Naive B cell (primary cell): ENCODE data around the gene SOX15. TPM values are rescaled to one million over a fixed set of nuclear protein-coding genes. Genes with fewer than 3 reads are reported as not detected.

Experiments used
- ATAC-seq, 2 donors: fragments of 150-1000 bp; cut with Tn5 transposase; 2 replicates each; pipeline ENCODE4 v1.10.0; 2021; ENCODE audit warnings: low read depth in 2 of 2, mild to moderate bottlenecking in 2 of 2, moderate library complexity in 2 of 2
- DNase-seq: peaks from one replicate; pipeline ENCODE4 v3.0.0; 2022
- H3K27ac Mint-ChIP-seq, 6 donors: one replicate each; pipeline ENCODE4 v1.8.0; 2020 to 2022; ENCODE audit warnings: mild to moderate bottlenecking in 6 of 6, mixed read lengths in 6 of 6, moderate library complexity in 5 of 6, inconsistent platforms in 2 of 6
- H3K27me3 Mint-ChIP-seq, 3 donors: one replicate each; pipeline ENCODE4 v1.8.0; 2021 to 2022; ENCODE audit warnings: mixed read lengths in 3 of 3, mild to moderate bottlenecking in 1 of 3
- H3K36me3 Mint-ChIP-seq, 2 donors: one replicate each; pipeline ENCODE4 v1.8.0; 2020 to 2022; ENCODE audit warnings: mixed read lengths in 2 of 2, inconsistent platforms in 1 of 2, mild to moderate bottlenecking in 1 of 2
- H3K4me1 Mint-ChIP-seq, 3 donors: one replicate each; pipeline ENCODE4 v1.8.0; 2020 to 2022; ENCODE audit warnings: mixed read lengths in 3 of 3, inconsistent platforms in 1 of 3, mild to moderate bottlenecking in 1 of 3, moderate library complexity in 1 of 3
- H3K4me3 Mint-ChIP-seq, 8 donors: one replicate each; pipeline ENCODE4 v1.8.0; 2020 to 2022; ENCODE audit warnings: mild to moderate bottlenecking in 8 of 8, mixed read lengths in 8 of 8, moderate library complexity in 8 of 8, inconsistent platforms in 2 of 8
- H3K9me3 Mint-ChIP-seq, 7 donors: one replicate each; pipeline ENCODE4 v1.8.0; 2020 to 2022; ENCODE audit warnings: mixed read lengths in 7 of 7, mild to moderate bottlenecking in 5 of 7, inconsistent platforms in 2 of 7, moderate library complexity in 1 of 7
- polyA plus RNA-seq, 6 donors: library from polyadenylated mRNA; unstranded; fragments of 300-500 nt; fragmentation: Illumina TruSeq; gene quantifications; one replicate each; pipeline ENCODE4 v1.2.3, GENCODE V29; 2021; ENCODE audit warnings: low read depth in 6 of 6

The SOX15 gene
- polyA plus RNA-seq, 6 donors from 2014 or later: not detected

DNA sequence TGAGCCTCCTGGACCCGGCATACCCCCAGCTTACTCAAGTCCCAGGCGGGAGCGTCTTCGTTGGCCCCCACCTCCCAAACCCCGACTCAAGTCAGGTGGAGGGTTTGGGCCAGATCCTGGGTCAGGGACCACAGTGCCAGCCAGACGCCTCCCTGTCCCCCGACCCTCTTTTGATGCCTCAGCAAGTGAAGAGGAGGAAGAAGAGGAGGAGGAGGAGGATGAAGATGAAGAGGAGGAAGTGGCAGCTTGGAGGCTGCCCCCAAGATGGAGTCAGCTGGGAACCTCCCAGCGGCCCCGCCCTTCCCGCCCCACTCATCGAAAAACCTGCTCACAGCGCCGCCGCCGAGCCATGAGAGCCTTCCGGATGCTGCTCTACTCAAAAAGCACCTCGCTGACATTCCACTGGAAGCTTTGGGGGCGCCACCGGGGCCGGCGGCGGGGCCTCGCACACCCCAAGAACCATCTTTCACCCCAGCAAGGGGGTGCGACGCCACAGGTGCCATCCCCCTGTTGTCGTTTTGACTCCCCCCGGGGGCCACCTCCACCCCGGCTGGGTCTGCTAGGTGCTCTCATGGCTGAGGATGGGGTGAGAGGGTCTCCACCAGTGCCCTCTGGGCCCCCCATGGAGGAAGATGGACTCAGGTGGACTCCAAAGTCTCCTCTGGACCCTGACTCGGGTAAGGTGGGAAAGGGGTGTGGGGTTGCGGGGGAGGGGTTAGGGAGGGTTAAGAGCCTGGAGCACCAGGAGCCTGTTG, 26.6 kb downstream of the SOX15 start:
- DNase-seq (no peak), ATAC-seq (no peak)
- Mint-ChIP-seq H3K27ac (peak overlapping the region in 3 of 6 donors; percentile 47 to 98 (median 59)), H3K4me3 (peak overlapping the region; percentile 69 to 98 (median 90)), H3K9me3 (no peaks in the 10 kb centered on the region), H3K36me3 (peaks cover 5 to 8% of the 10 kb centered on the region in 2 donors), H3K4me1 (peaks cover 44 to 49% (median 49%) of the 10 kb centered on the region in 3 donors), H3K27me3 (no peaks in the 10 kb centered on the region)

- peak overlapping the region in 5 of 6 donors; percentile 79 to 99 (median 94) for H3K27ac Mint-ChIP-seq
- H3K9me3 Mint-ChIP-seq: no peaks in the 10 kb centered on the region
- no peak for DNase-seq
- peak overlapping the region; percentile 87 to 98 (median 90) for H3K4me3 Mint-ChIP-seq
- H3K27me3 Mint-ChIP-seq: no peaks in the 10 kb centered on the region
- H3K4me1 Mint-ChIP-seq: peaks cover 49 to 54% (median 53%) of the 10 kb centered on the region in 3 donors
- H3K36me3 Mint-ChIP-seq: peaks cover 0 to under 1% of the 10 kb centered on the region in 2 donors
- ATAC-seq: no peak
Measured at GRCh38 chr17:7562208-7562605, 27.7 kb downstream of the SOX15 start.

DNA sequence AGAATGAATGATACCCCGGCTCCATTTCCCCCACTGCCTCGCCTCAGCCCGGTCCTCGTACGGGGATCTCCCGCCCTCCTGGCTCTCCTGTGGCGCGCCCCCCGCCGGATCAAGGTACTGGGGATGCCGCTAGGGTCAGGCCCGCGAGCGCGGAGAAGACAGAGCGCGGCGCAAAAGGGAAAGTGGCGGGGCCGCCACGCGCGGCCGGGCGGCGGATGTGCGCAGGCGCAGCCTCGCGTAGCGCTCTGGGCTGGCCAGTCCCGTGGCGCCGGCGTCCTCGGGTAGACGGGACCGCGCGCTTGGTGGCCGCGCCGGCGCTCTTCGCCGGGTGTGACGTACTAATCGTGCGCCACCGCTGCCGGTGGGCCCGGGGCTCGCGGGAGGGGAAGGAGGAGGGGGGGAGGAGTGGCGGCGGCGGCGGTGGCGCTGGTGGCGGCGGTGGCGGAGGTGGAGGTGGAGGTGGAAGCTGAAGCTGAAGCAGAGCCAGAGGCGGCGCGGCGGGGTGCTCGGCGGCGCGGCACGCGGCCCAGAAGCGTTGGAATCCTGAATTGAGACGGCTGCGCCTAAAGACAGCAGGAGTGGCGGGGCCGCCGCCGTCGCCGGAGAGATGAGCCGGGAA, 28.2 kb downstream of the SOX15 start, which contains the start of gene SENP3:
SENP3 (plus strand) TSS at position 331 of the 619 bp plus-strand sequence. CDS start 1,158 bp downstream, outside the sequence.
- Mint-ChIP-seq H3K4me1 (peaks cover 49 to 54% (median 54%) of the 10 kb centered on the region in 3 donors), H3K9me3 (no peaks in the 10 kb centered on the region), H3K27me3 (no peaks in the 10 kb centered on the region), H3K36me3 (no peaks in the 10 kb centered on the region), H3K4me3 (peak within 1 kb of the TSS; percentile 90 to 98 (median 96)), H3K27ac (peak within 1 kb of the TSS; percentile 95 to 99 (median 99))
- DNase-seq (peak; percentile 93), ATAC-seq (peak; percentile 75 to 77)

DNA sequence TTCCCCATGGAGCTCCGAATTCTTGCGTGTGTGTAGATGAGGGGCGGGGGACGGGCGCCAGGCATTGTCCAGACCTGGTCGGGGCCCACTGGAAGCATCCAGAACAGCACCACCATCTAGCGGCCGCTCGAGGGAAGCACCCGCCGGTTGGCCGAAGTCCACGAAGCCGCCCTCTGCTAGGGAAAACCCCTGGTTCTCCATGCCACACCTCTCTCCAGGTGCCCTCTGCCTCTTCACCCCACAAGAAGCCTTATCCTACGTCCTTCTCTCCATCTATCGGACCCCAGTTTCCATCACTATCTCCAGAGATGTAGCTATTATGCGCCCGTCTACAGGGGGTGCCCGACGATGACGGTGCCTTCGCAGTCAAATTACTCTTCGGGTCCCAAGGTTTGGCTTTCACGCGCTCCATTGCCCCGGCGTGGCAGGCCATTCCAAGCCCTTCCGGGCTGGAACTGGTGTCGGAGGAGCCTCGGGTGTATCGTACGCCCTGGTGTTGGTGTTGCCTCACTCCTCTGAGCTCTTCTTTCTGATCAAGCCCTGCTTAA, 28.8 kb downstream of the SOX15 start:
- Mint-ChIP-seq H3K27me3 (no peaks in the 10 kb centered on the region), H3K36me3 (no peaks in the 10 kb centered on the region), H3K4me3 (peak overlapping the region; percentile 90 to 98 (median 96)), H3K27ac (peak overlapping the region; percentile 95 to 99 (median 99)), H3K4me1 (peaks cover 49 to 59% (median 54%) of the 10 kb centered on the region in 3 donors), H3K9me3 (no peaks in the 10 kb centered on the region)
- DNase-seq (peak; percentile 82), ATAC-seq (peak; percentile 58 to 61)

DNA sequence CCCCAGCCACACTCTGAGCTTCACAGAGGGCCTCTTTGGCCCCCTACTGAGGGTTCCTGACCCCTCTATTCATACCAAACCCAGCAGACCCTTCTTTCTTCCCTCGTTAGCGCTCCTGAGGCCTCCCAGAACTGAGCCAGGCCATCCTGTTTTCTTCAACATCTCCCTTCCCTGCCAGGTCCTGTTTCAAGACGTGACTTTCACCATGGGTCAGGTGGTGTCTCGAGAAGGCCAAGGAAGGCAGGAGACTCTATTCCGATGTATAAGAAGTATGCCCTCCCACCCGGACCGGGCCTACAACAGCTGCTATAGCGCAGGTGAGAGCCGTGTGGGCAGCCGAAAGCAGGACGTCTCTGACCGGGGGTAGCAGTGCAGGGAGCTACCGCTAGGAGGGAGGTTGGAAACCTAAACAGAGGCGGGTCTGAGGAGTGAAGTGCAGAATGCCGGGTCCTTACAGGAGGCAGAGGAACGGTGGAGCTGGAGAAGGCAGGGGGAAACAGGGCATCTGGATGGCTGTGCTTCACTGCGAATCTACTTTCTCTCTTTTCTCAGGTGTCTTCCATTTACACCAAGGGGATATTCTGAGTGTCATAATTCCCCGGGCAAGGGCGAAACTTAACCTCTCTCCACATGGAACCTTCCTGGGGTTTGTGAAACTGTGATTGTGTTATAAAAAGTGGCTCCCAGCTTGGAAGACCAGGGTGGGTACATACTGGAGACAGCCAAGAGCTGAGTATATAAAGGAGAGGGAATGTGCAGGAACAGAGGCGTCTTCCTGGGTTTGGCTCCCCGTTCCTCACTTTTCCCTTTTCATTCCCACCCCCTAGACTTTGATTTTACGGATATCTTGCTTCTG, 29.5 kb downstream of the SOX15 start:
- ATAC-seq (peak; percentile 22 to 27), DNase-seq (peak; percentile 66)
- peak overlapping the region; percentile 95 to 99 (median 99) for H3K27ac Mint-ChIP-seq
- no peaks in the 10 kb centered on the region for H3K27me3 Mint-ChIP-seq
- H3K36me3 Mint-ChIP-seq: no peaks in the 10 kb centered on the region
- peak overlapping the region; percentile 90 to 98 (median 96) for H3K4me3 Mint-ChIP-seq
- peaks cover 52 to 61% (median 58%) of the 10 kb centered on the region in 3 donors for H3K4me1 Mint-ChIP-seq
- H3K9me3 Mint-ChIP-seq: no peaks in the 10 kb centered on the region

DNA sequence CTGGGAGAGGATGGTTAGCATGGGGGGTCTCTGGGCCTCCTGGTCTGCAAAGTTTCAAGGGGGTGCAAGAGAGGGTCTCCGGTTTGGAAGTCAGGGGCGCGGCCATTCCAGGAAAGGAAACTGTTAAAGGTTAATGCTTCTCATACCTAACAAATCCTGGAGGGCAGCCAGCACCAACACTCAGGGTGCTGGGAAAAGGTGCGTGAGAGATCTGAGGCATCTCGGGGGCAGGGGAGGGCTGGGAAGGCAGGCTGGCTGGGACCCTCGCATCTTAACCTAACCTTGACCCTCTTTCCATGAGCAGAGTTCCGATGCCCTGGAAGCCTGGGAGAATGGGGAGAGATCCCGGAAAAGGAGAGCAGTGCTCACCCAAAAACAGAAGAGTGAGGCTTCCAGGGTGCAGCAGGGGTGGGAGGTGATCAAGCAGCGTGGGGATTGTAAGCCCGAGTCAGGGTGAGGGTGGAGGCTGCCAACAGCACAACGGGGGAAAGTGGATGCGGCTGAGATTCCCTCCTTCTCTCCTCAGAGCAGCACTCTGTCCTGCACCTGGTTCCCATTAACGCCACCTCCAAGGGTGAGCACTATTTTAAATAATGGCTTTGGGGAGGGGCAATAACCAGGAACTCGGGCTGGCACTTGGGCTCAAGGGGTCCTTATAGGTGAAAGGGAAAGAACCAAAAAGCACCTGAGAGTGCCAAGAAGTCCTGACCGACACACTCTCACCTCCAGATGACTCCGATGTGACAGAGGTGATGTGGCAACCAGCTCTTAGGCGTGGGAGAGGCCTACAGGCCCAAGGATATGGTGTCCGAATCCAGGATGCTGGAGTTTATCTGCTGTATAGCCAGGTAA, 30.3 kb downstream of the SOX15 start:
- DNase-seq (no peak), ATAC-seq (no peak)
- no peaks in the 10 kb centered on the region for H3K27me3 Mint-ChIP-seq
- no peaks in the 10 kb centered on the region for H3K36me3 Mint-ChIP-seq
- H3K27ac Mint-ChIP-seq: peak overlapping the region; percentile 83 to 99 (median 98)
- peaks cover 58 to 67% (median 66%) of the 10 kb centered on the region in 3 donors for H3K4me1 Mint-ChIP-seq
- no peaks in the 10 kb centered on the region for H3K9me3 Mint-ChIP-seq
- peak overlapping the region; percentile 90 to 98 (median 96) for H3K4me3 Mint-ChIP-seq

GRCh38 chr17:7558544-7559319, 31.2 kb downstream of the SOX15 start, which contains the start of gene TNFSF13:
Gene TNFSF13 (plus strand): TSS chr17:7558750. CDS start chr17:7559040, 290 bp downstream.
- no peak for ATAC-seq
- peak; percentile 59 for DNase-seq
- peak within 1 kb of the TSS; percentile 95 to 99 (median 98) for H3K27ac Mint-ChIP-seq
- H3K4me1 Mint-ChIP-seq: peaks cover 62 to 71% (median 70%) of the 10 kb centered on the region in 3 donors
- peak within 1 kb of the TSS; percentile 90 to 98 (median 96) for H3K4me3 Mint-ChIP-seq
- no peaks in the 10 kb centered on the region for H3K9me3 Mint-ChIP-seq
- H3K27me3 Mint-ChIP-seq: no peaks in the 10 kb centered on the region
- no peaks in the 10 kb centered on the region for H3K36me3 Mint-ChIP-seq

DNA sequence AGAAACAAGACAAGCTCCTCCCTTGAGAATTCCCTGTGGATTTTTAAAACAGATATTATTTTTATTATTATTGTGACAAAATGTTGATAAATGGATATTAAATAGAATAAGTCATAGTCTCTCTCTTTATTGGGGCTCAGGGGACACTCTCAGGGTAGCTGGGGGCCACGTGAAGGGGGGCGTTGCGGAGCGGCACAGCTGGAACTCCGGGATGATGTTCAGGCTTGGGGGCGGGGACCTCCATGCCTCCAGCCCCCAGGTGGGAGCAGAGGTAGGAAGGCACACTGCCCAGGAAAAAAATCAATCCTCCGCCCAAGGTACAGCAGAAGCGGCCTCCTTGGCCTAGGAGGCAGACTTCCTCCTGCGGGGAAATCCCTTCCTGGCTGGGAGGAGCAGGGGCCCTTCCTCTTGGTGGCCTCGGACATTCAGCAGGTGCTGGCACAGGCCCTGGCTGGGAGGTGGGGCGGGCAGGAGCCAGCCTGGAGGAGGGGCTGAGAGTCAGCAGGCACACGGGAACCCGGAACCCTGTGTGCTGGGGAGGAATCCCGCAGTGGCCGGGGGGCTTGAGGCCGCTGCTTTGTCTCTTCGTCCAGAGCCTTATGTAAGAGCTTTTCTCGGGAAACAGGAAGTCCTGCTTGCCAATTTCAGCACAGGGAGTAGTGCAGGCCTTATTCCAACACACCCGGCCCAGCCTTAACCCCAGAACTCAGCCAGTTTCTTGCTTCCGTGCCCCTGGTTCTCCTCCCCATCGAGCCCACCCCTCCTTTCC, 31.9 kb downstream of the SOX15 start:
- H3K36me3 Mint-ChIP-seq: no peaks in the 10 kb centered on the region
- peaks cover 68 to 77% (median 76%) of the 10 kb centered on the region in 3 donors for H3K4me1 Mint-ChIP-seq
- peak overlapping the region; percentile 84 to 99 (median 98) for H3K27ac Mint-ChIP-seq
- peak overlapping the region; percentile 90 to 98 (median 96) for H3K4me3 Mint-ChIP-seq
- DNase-seq (peak; percentile 61), ATAC-seq (peak; percentile 14 to 24)
- H3K27me3 Mint-ChIP-seq: no peaks in the 10 kb centered on the region
- no peaks in the 10 kb centered on the region for H3K9me3 Mint-ChIP-seq

DNA sequence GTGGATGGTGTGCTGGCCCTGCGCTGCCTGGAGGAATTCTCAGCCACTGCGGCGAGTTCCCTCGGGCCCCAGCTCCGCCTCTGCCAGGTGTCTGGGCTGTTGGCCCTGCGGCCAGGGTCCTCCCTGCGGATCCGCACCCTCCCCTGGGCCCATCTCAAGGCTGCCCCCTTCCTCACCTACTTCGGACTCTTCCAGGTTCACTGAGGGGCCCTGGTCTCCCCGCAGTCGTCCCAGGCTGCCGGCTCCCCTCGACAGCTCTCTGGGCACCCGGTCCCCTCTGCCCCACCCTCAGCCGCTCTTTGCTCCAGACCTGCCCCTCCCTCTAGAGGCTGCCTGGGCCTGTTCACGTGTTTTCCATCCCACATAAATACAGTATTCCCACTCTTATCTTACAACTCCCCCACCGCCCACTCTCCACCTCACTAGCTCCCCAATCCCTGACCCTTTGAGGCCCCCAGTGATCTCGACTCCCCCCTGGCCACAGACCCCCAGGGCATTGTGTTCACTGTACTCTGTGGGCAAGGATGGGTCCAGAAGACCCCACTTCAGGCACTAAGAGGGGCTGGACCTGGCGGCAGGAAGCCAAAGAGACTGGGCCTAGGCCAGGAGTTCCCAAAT, 32.6 kb downstream of the SOX15 start:
- Mint-ChIP-seq H3K4me3 (peak overlapping the region in 4 of 8 donors; percentile 91 to 98 (median 96)), H3K4me1 (peaks cover 67 to 77% (median 76%) of the 10 kb centered on the region in 3 donors), H3K27ac (peak overlapping the region in 4 of 6 donors; percentile 61 to 99 (median 84)), H3K27me3 (no peaks in the 10 kb centered on the region), H3K9me3 (no peaks in the 10 kb centered on the region), H3K36me3 (no peaks in the 10 kb centered on the region)
- ATAC-seq (no peak), DNase-seq (no peak)

DNA sequence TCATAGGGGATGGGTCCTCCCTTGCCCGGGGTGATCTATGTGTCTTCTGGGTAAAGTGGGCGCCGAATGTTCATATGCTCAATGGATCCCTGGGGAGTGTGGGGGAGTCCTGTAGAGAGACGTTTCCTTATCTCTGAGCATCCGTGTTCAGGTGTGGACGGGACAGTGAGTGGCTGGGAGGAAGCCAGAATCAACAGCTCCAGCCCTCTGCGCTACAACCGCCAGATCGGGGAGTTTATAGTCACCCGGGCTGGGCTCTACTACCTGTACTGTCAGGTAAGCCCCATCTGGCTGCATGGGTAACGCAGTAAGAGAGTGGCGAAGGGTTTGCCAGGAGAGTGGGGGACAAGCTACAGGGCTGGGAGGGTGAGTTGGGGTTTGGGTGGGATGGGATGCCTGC, 33.3 kb downstream of the SOX15 start:
- H3K27me3 Mint-ChIP-seq: no peaks in the 10 kb centered on the region
- H3K4me1 Mint-ChIP-seq: peaks cover 66 to 82% (median 81%) of the 10 kb centered on the region in 3 donors
- no peaks in the 10 kb centered on the region for H3K9me3 Mint-ChIP-seq
- no peak for ATAC-seq
- no peak for DNase-seq
- peak overlapping the region in 7 of 8 donors; percentile 3 to 62 (median 52) for H3K4me3 Mint-ChIP-seq
- H3K27ac Mint-ChIP-seq: peak overlapping the region; percentile 19 to 98 (median 62)
- no peaks in the 10 kb centered on the region for H3K36me3 Mint-ChIP-seq
